HepG2 (cell line): ENCODE measurements around the gene MEIOB. TPM values are rescaled to one million over a fixed set of nuclear protein-coding genes. Genes with fewer than 3 reads are reported as not detected.

Source experiments
- ATAC-seq: fragments of 200-7000 bp; cut with Tn5 transposase; 3 replicates; pipeline ENCODE4 v1.9.1; 2020; ENCODE audit warnings: mild to moderate bottlenecking, moderate library complexity
- BruUV-seq: library from RNA; stranded (reverse); fragments of 400-500 nt; replicated peaks from 2 replicates; lab custom pipeline; 2021; lab: Mats Ljungman, UMichigan
- CTCF ChIA-PET: fragments of 300-600 bp; formaldehyde crosslinking; extraction: SDS; loops from one replicate; lab custom pipeline; 2021; ENCODE audit warnings: low total read pairs, inconsistent platforms, low intra/inter-chr PET ratio; lab: Yijun Ruan, JAX
- POLR2A ChIA-PET: fragments of 350-600 bp; sonication (Branson Sonifier 250); formaldehyde crosslinking; loops from one replicate; lab custom pipeline; 2020; ENCODE audit warnings: antibody characterized with exemption, inconsistent platforms; lab: Yijun Ruan, JAX
- DNase-seq: peaks from one replicate; pipeline ENCODE4 v3.0.0-alpha.2; 2015; ENCODE audit warnings: low spot score
- FAIRE-seq: peaks from 3 replicates; lab custom pipeline; 2011; peaks lifted over from hg19 to GRCh38; lab: Jason Lieb, UNC
- H2AFZ ChIP-seq: one replicate; pipeline ENCODE4 v1.6.1; 2011; ENCODE audit warnings: low read length, inconsistent platforms
- H3K27ac ChIP-seq: fragments of 300-600 bp; 3 replicates; pipeline ENCODE4 v1.8.0; 2011; ENCODE audit warnings: mixed run types, mild to moderate bottlenecking, mixed read lengths, low read length, inconsistent platforms; ENCODE audit not compliant: insufficient read depth; ENCODE audit errors: extremely low read length
- H3K27me3 ChIP-seq, 2 experiments: fragments of 200-600 bp in 1 of 2; 2 replicates in 1 of 2; 3 replicates in 1 of 2; pipeline versions ENCODE4 v1.6.0 to v1.8.0; 2011; ENCODE audit warnings: low read length in 2 of 2, mild to moderate bottlenecking in 2 of 2, moderate library complexity in 2 of 2, inconsistent platforms in 1 of 2; ENCODE audit not compliant: insufficient read depth in 2 of 2, control insufficient read depth in 1 of 2
- H3K36me3 ChIP-seq, 2 experiments: fragments of 200-600 bp in 1 of 2; replicated peaks in 1 of 2; 2 replicates in 1 of 2; 3 replicates in 1 of 2; pipeline versions ENCODE4 v1.5.1 to v1.8.0; 2011; ENCODE audit warnings: low read length in 2 of 2, inconsistent platforms in 1 of 2; ENCODE audit not compliant: insufficient read depth in 2 of 2, control insufficient read depth in 1 of 2
- H3K4me1 ChIP-seq: 2 replicates; pipeline ENCODE4 v1.5.1; 2012; ENCODE audit warnings: low read length, inconsistent platforms; ENCODE audit not compliant: insufficient read depth
- H3K4me2 ChIP-seq: 2 replicates; pipeline ENCODE4 v1.6.0; 2011; ENCODE audit warnings: low read depth, low read length, inconsistent platforms
- H3K4me3 ChIP-seq, 3 experiments: fragments of 200-600 bp in 1 of 3; sonication (generic), shearing (Covaris generic) in 1 of 3; replicated peaks in 1 of 3; 2 replicates each; pipeline ENCODE4 v1.5.1; 2011 to 2016; ENCODE audit warnings: low read length in 3 of 3, inconsistent platforms in 2 of 3, low read depth in 2 of 3, mild to moderate bottlenecking in 2 of 3, control low read depth in 1 of 3, mixed read lengths in 1 of 3; ENCODE audit not compliant: insufficient read depth in 1 of 3
- H3K79me2 ChIP-seq: one replicate; pipeline ENCODE4 v1.6.1; 2011; ENCODE audit warnings: low read length, inconsistent platforms; ENCODE audit not compliant: insufficient read depth
- H3K9ac ChIP-seq: 2 replicates; pipeline ENCODE4 v1.6.0; 2011; ENCODE audit warnings: mild to moderate bottlenecking, low read depth, low read length, inconsistent platforms; ENCODE audit not compliant: insufficient read depth
- H3K9me3 ChIP-seq: 2 replicates; pipeline ENCODE4 v1.5.1; 2012; ENCODE audit warnings: mild to moderate bottlenecking, low read length
- H4K20me1 ChIP-seq: 2 replicates; pipeline ENCODE4 v1.6.0; 2011; ENCODE audit warnings: inconsistent platforms, mild to moderate bottlenecking, low read length, moderate library complexity; ENCODE audit not compliant: insufficient read depth
- CBX2 ChIP-seq, 2 experiments: fragments of 200-600 bp in 1 of 2; sonication (generic); formaldehyde crosslinking in 1 of 2; IDR thresholded peaks; 2 replicates each; pipeline versions ENCODE4 v1.7.0 to v1.8.1; 2018 to 2022; ENCODE audit warnings: low read depth in 2 of 2, low read length in 1 of 2, mild to moderate bottlenecking in 1 of 2, missing genetic modification reagents in 1 of 2
- HIVEP1 ChIP-seq: sonication (generic); formaldehyde crosslinking; IDR thresholded peaks from 2 replicates; pipeline ENCODE4 v1.4.0; 2020; ENCODE audit warnings: mild to moderate bottlenecking, missing genetic modification reagents
- MAFG ChIP-seq: sonication (generic); formaldehyde crosslinking; IDR thresholded peaks from 2 replicates; pipeline ENCODE4 v1.5.1; 2020; ENCODE audit warnings: mild to moderate bottlenecking, missing genetic modification reagents
- MED13 ChIP-seq: sonication (generic); formaldehyde crosslinking; IDR thresholded peaks from 2 replicates; pipeline ENCODE4 v1.5.0; 2020; ENCODE audit warnings: missing genetic modification reagents
- MLLT10 ChIP-seq: sonication (generic); formaldehyde crosslinking; IDR thresholded peaks from 2 replicates; pipeline ENCODE4 v1.4.0; 2020; ENCODE audit warnings: missing genetic modification reagents
- MTF2 ChIP-seq: sonication (generic); formaldehyde crosslinking; IDR thresholded peaks from 2 replicates; pipeline ENCODE4 v1.5.0; 2020; ENCODE audit warnings: missing genetic modification reagents, borderline replicate concordance
- NAIF1 ChIP-seq: sonication (generic); formaldehyde crosslinking; IDR thresholded peaks from 2 replicates; pipeline ENCODE4 v1.5.0; 2020; ENCODE audit warnings: mild to moderate bottlenecking, missing genetic modification reagents, borderline replicate concordance
- NFYB ChIP-seq: sonication (generic); formaldehyde crosslinking; IDR thresholded peaks from 2 replicates; pipeline ENCODE4 v1.4.0; 2020; ENCODE audit warnings: missing genetic modification reagents
- POLR2AphosphoS2 ChIP-seq: IDR thresholded peaks from 2 replicates; pipeline ENCODE4 v1.6.1; 2011; ENCODE audit warnings: low read depth, low read length, improper control_type of control experiment
- RCOR2 ChIP-seq: IDR thresholded peaks from 2 replicates; pipeline ENCODE4 v1.6.1; 2016; ENCODE audit warnings: missing biosample characterization, missing genetic modification reagents
- TIGD3 ChIP-seq: sonication (generic); formaldehyde crosslinking; IDR thresholded peaks from 2 replicates; pipeline ENCODE4 v1.5.1; 2020; ENCODE audit warnings: mild to moderate bottlenecking, missing genetic modification reagents, borderline replicate concordance
- ZBTB38 ChIP-seq: sonication (generic); formaldehyde crosslinking; IDR thresholded peaks from 2 replicates; pipeline ENCODE4 v1.5.1; 2020; ENCODE audit warnings: mild to moderate bottlenecking, missing genetic modification reagents
- ZFP36L1 ChIP-seq: sonication (generic); formaldehyde crosslinking; IDR thresholded peaks from 2 replicates; pipeline ENCODE4 v1.8.0; 2022; ENCODE audit warnings: mild to moderate bottlenecking, missing genetic modification reagents, moderate library complexity
- ZNF292 ChIP-seq: sonication (generic); formaldehyde crosslinking; IDR thresholded peaks from 2 replicates; pipeline ENCODE4 v1.8.1; 2022; ENCODE audit warnings: mild to moderate bottlenecking, low read depth, missing genetic modification reagents, borderline replicate concordance
- ZNF670 ChIP-seq: sonication (generic); formaldehyde crosslinking; IDR thresholded peaks from 2 replicates; pipeline ENCODE4 v1.8.0; 2022; ENCODE audit warnings: mild to moderate bottlenecking, missing genetic modification reagents, borderline replicate concordance
- ZSCAN22 ChIP-seq: sonication (generic); formaldehyde crosslinking; IDR thresholded peaks from 2 replicates; pipeline ENCODE4 v1.4.0; 2020; ENCODE audit warnings: mild to moderate bottlenecking, missing genetic modification reagents
- WGBS: methylation state at CpG from one replicate; pipeline ENCODE4 v1.1.6; 2017; ENCODE audit warnings: low lambda C conversion rate; 5-methylcytosine and 5-hydroxymethylcytosine counted together
- in situ Hi-C: cut with HindIII; loops from 2 replicates; pipeline ENCODE4 v1.10.0; 2017; ENCODE audit warnings: low pct_unique_long_range_greater_than_20kb; ENCODE audit not compliant: extremely low pct_ligation_motif_present
- intact Hi-C: fragments of 100-400 bp; cut with micrococcal nuclease; formaldehyde crosslinking; loops from one replicate; pipeline ENCODE4 v1.10.0; 2022; ENCODE audit not compliant: unreplicated experiment
- polyA plus RNA-seq, 8 experiments: library from polyadenylated mRNA; depleted of rRNA in 3 of 8; stranded (reverse) in 7 of 8; unstranded in 1 of 8; fragments of >200 nt; fragmentation: Illumina TruSeq in 4 of 8; extraction: Trizol in 4 of 8; gene quantifications; 2 replicates each; pipeline versions ENCODE4 v1.2.1 to v1.2.3, GENCODE V29; 2011 to 2016; ENCODE audit warnings: low read depth in 4 of 8, missing spikeins in 1 of 8, mixed read lengths in 1 of 8; ENCODE audit not compliant: insufficient read depth in 1 of 8
- total RNA-seq, 5 experiments: library from RNA; depleted of rRNA; stranded (reverse); fragments of >200 nt; fragmentation: Illumina TruSeq; extraction: Trizol; gene quantifications; 2 replicates each; pipeline ENCODE4 v1.2.3, GENCODE V29; 2016; ENCODE audit warnings: low read depth in 1 of 5
- TF ChIP-seq, protein P1 (sequence below): sonication (generic); formaldehyde crosslinking; IDR thresholded peaks from 2 replicates; pipeline ENCODE4 v1.4.0; 2020; ENCODE audit warnings: low read depth, missing genetic modification reagents
- TF ChIP-seq, protein P2 (sequence below): sonication (generic); formaldehyde crosslinking; IDR thresholded peaks from 2 replicates; pipeline ENCODE4 v1.5.1; 2020; ENCODE audit warnings: mild to moderate bottlenecking, moderate library complexity, missing genetic modification reagents

MEIOB gene
- total and polyA plus RNA-seq, 2 of the 13 experiments (the other 11 are each of a cell fraction or from before 2014, with no cell fraction given) = 0.17 TPM; not detected in 1

DNA sequence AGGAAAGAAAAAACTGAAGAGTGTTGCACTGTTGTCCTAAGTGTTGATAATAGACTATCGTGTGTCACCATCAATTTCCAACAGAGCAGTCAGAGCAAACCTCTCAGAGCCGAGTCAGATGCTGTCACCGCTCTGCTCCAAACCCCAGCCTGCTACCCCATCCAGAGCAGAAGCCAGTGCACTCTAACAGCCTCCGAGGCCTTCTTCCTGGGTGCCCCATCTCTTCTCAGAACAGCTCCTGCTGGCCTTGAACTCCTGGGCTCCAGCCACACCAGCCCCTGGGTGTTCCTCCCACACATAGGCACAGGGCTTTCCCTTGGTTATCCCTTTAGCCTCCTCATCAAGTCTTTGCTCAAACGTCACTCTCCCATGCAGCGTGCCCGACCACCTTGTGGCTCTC lies 21.0 kb downstream of the MEIOB start:
- H3K79me2 ChIP-seq = no peaks in the 10 kb centered on the region
- no peak overlapping the region for H3K27ac ChIP-seq
- peak overlapping the region in 1 of 3 experiments; percentile 23; a peak in 1 of 6 replicates for H3K4me3 ChIP-seq
- 33% methylated on average over 6 of the region's 7 CpGs for WGBS
- H3K9me3 ChIP-seq = no peaks in the 10 kb centered on the region
- ChIA-PET CTCF (no interaction called here), POLR2A (no interaction called here)
- H3K27me3 ChIP-seq = peaks cover 1 to 3% of the 10 kb centered on the region in 2 experiments; a peak in 2 of 5 replicates
- FAIRE-seq = no peak
- DNase-seq = no peak
- H3K4me1 ChIP-seq = peaks cover 9% of the 10 kb centered on the region
- no TSS peak for BruUV-seq
- TF ChIP-seq NAIF1 (CRISPR knock-in tag) (no peak), ZBTB38 (CRISPR knock-in tag) (no peak), RCOR2 (CRISPR knock-in tag) (no peak), ZFP36L1 (CRISPR knock-in tag) (no peak), CBX2 (IDR thresholded peaks at IDR 0.05; ENCODE audit: low read depth, low read length) (no peak), CBX2 (CRISPR knock-in tag; IDR thresholded peaks at IDR 0.05; ENCODE audit: low read depth) (no peak), ZSCAN22 (CRISPR knock-in tag) (no peak), ZNF670 (CRISPR knock-in tag) (no peak), MTF2 (no peak), TIGD3 (CRISPR knock-in tag) (no peak), ZNF292 (CRISPR knock-in tag) (no peak), MAFG (no peak), HIVEP1 (CRISPR knock-in tag) (no peak), MLLT10 (CRISPR knock-in tag) (no peak), MED13 (no peak), POLR2AphosphoS2 (no peak), NFYB (no peak)
- TF ChIP-seq, protein P1, sequence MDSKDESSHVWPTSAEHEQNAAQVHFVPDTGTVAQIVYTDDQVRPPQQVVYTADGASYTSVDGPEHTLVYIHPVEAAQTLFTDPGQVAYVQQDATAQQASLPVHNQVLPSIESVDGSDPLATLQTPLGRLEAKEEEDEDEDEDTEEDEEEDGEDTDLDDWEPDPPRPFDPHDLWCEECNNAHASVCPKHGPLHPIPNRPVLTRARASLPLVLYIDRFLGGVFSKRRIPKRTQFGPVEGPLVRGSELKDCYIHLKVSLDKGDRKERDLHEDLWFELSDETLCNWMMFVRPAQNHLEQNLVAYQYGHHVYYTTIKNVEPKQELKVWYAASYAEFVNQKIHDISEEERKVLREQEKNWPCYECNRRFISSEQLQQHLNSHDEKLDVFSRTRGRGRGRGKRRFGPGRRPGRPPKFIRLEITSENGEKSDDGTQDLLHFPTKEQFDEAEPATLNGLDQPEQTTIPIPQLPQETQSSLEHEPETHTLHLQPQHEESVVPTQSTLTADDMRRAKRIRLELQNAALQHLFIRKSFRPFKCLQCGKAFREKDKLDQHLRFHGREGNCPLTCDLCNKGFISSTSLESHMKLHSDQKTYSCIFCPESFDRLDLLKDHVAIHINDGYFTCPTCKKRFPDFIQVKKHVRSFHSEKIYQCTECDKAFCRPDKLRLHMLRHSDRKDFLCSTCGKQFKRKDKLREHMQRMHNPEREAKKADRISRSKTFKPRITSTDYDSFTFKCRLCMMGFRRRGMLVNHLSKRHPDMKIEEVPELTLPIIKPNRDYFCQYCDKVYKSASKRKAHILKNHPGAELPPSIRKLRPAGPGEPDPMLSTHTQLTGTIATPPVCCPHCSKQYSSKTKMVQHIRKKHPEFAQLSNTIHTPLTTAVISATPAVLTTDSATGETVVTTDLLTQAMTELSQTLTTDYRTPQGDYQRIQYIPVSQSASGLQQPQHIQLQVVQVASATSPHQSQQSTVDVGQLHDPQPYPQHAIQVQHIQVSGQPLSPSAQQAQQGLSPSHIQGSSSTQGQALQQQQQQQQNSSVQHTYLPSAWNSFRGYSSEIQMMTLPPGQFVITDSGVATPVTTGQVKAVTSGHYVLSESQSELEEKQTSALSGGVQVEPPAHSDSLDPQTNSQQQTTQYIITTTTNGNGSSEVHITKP (CRISPR knock-in tag) = no peak
- TF ChIP-seq, protein P2, sequence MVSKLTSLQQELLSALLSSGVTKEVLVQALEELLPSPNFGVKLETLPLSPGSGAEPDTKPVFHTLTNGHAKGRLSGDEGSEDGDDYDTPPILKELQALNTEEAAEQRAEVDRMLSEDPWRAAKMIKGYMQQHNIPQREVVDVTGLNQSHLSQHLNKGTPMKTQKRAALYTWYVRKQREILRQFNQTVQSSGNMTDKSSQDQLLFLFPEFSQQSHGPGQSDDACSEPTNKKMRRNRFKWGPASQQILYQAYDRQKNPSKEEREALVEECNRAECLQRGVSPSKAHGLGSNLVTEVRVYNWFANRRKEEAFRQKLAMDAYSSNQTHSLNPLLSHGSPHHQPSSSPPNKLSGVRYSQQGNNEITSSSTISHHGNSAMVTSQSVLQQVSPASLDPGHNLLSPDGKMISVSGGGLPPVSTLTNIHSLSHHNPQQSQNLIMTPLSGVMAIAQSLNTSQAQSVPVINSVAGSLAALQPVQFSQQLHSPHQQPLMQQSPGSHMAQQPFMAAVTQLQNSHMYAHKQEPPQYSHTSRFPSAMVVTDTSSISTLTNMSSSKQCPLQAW (CRISPR knock-in tag) = no peak
- no peaks in the 10 kb centered on the region for H3K36me3 ChIP-seq
- peak overlapping the region; percentile 42; the same call in 1 of the 2 replicates for H3K4me2 ChIP-seq
- intact Hi-C loops = no loop called here
- H3K9ac ChIP-seq = no peak overlapping the region
- in situ Hi-C loops = no loop called here
- H4K20me1 ChIP-seq = no peaks in the 10 kb centered on the region
- ATAC-seq = peak; percentile 70
- no peak overlapping the region for H2AFZ ChIP-seq
